GM21447 (cell line): ENCODE results near the gene PPIG.
"Not testable (repeated sequence)": the region's sequence is repeated elsewhere in the genome, so short reads cannot be mapped to it uniquely, and the experiment has no call there.

ENCODE experiments used
- ATAC-seq: cut with Tn5 transposase; IDR thresholded peaks from one replicate; pipeline ENCODE4 v1.9.1; 2021; ENCODE audit not compliant: unreplicated experiment

The PPIG gene

GRCh38 chr2:169590804-169591203, 6.7 kb downstream of the PPIG start:
- ATAC-seq = no peak

- not testable (repeated sequence) for ATAC-seq
These were observed 12.4 kb downstream of the PPIG start for GRCh38 chr2:169596546-169596945.

- ATAC-seq = no peak
These were observed 14.8 kb downstream of the PPIG start for GRCh38 chr2:169598982-169599381.

- ATAC-seq = no peak
These were observed 15.4 kb downstream of the PPIG start for GRCh38 chr2:169599568-169599967.

- ATAC-seq = no peak
These were observed 25.1 kb downstream of the PPIG start for GRCh38 chr2:169609264-169609663.

- no peak for ATAC-seq
These were observed 29.7 kb downstream of the PPIG start for GRCh38 chr2:169613876-169614275.

GRCh38 chr2:169615982-169616381, 31.8 kb downstream of the PPIG start:
- not testable (repeated sequence) for ATAC-seq

GRCh38 chr2:169619946-169620345, 35.8 kb downstream of the PPIG start:
- ATAC-seq = no peak

- no peak for ATAC-seq
These were observed 36.4 kb downstream of the PPIG start for GRCh38 chr2:169620509-169620908.

GRCh38 chr2:169623235-169623634, 39.1 kb downstream of the PPIG start:
- ATAC-seq = no peak

GRCh38 chr2:169625781-169626180, 41.6 kb downstream of the PPIG start:
- ATAC-seq = no peak

GRCh38 chr2:169636440-169637097, 52.4 kb downstream of the PPIG start:
- ATAC-seq = no peak

- ATAC-seq = no peak
These were observed 53.5 kb downstream of the PPIG start for GRCh38 chr2:169637620-169638019.

GRCh38 chr2:169640104-169640503, 56.0 kb downstream of the PPIG start:
- no peak for ATAC-seq

GRCh38 chr2:169641464-169641863, 57.3 kb downstream of the PPIG start:
- no peak for ATAC-seq

GRCh38 chr2:169644173-169644572, 60.0 kb downstream of the PPIG start:
- ATAC-seq = no peak

GRCh38 chr2:169647496-169647895, 63.3 kb downstream of the PPIG start:
- no peak for ATAC-seq

- no peak for ATAC-seq
These were observed 65.1 kb downstream of the PPIG start for GRCh38 chr2:169649278-169649677.

- ATAC-seq = no peak
These were observed 69.5 kb downstream of the PPIG start for GRCh38 chr2:169653636-169654035.

GRCh38 chr2:169656164-169656563, 72.0 kb downstream of the PPIG start:
- no peak for ATAC-seq

GRCh38 chr2:169658877-169659276, 74.7 kb downstream of the PPIG start:
- ATAC-seq = no peak

- no peak for ATAC-seq
These were observed 75.2 kb downstream of the PPIG start for GRCh38 chr2:169659320-169659719.

- no peak for ATAC-seq
These were observed 77.1 kb downstream of the PPIG start for GRCh38 chr2:169661265-169661664.
